SK-N-MC (cell line): ENCODE data around the gene PAIP2.

Experiments used
- EZH2 ChIP-seq: fragments of 200-600 bp; sonication (generic); IDR thresholded peaks from one replicate; pipeline ENCODE4 v1.6.1; 2017; ENCODE audit warnings: antibody characterized with exemption
- FOXP2 ChIP-seq: optimal IDR thresholded peaks from 2 replicates; pipeline ENCODE3; 2011; ENCODE audit warnings: mild to moderate bottlenecking, moderate library complexity; ENCODE audit not compliant: insufficient read depth; ENCODE audit errors: extremely low read length, control extremely low read depth
- POLR2AphosphoS5 ChIP-seq: IDR thresholded peaks from 2 replicates; pipeline ENCODE4 v1.6.1; 2012; ENCODE audit warnings: mild to moderate bottlenecking, low read depth, low read length, borderline replicate concordance

DNA sequence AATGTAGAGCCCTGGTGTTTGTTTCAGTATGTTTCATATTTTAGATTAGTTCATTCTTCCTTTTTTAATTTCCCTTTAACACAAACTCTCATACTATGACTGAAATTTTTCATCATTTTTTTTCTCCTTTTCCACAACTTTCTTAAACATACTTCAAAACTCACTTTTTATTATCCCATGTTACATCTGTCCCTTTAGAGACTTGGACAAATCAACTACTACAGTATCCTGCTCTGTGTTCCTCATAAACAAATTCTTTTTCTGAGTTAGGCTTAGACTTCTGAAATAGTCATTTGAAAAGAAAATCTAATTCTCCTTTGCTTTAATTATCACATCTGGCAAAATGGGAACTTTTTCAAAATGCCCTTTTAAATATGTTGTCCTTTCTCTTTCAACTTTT, 32.9 kb upstream of the PAIP2 start:
- no peak for TF ChIP-seq EZH2
- TF ChIP-seq FOXP2, result no peak
- TF ChIP-seq POLR2AphosphoS5, result no peak
